H1 (cell line): ENCODE results near the gene CAPN10. TPM values are rescaled to one million over a fixed set of nuclear protein-coding genes. Genes with fewer than 3 reads are reported as not detected.

Source experiments
- CTCF ChIA-PET: fragments of 300-600 bp; sonication (Branson Sonifier 250); formaldehyde crosslinking; loops from one replicate; lab custom pipeline; 2021; ENCODE audit not compliant: partially characterized antibody; lab: Charles Lee
- POLR2A ChIA-PET: fragments of 300-600 bp; sonication (Branson Sonifier 250); formaldehyde crosslinking; loops from one replicate; lab custom pipeline; 2021; ENCODE audit warnings: inconsistent platforms; ENCODE audit not compliant: partially characterized antibody; lab: Charles Lee
- DNase-seq, 2 experiments: peaks; one replicate each; pipeline versions ENCODE4 v3.0.0 to v3.0.0-alpha.2; 2010 to 2022; ENCODE audit warnings: low spot score in 2 of 2, low read depth in 1 of 2, mixed read lengths in 1 of 2
- FAIRE-seq: peaks from 2 replicates; lab custom pipeline; 2011; peaks lifted over from hg19 to GRCh38; lab: Jason Lieb, UNC
- H2AFZ ChIP-seq: 2 replicates; pipeline ENCODE4 v1.8.1; 2012; ENCODE audit warnings: low read length, inconsistent platforms
- H2AK5ac ChIP-seq: 2 replicates; pipeline ENCODE4 v1.6.1; 2013; ENCODE audit warnings: low read depth, low read length
- H2BK120ac ChIP-seq: replicated peaks from 2 replicates; pipeline ENCODE3; 2013; ENCODE audit warnings: low read depth, low read length, inconsistent platforms
- H2BK12ac ChIP-seq: 2 replicates; pipeline ENCODE4 v1.6.1; 2013; ENCODE audit warnings: low read depth, low read length
- H2BK15ac ChIP-seq: 2 replicates; pipeline ENCODE4 v1.6.1; 2013; ENCODE audit warnings: low read length
- H2BK20ac ChIP-seq: 2 replicates; pipeline ENCODE4 v1.6.1; 2013; ENCODE audit warnings: low read length
- H2BK5ac ChIP-seq: 2 replicates; pipeline ENCODE4 v1.6.1; 2013; ENCODE audit warnings: low read depth, low read length
- H3K14ac ChIP-seq: 2 replicates; pipeline ENCODE4 v1.6.1; 2013; ENCODE audit warnings: inconsistent platforms; ENCODE audit not compliant: insufficient read length
- H3K18ac ChIP-seq: 2 replicates; pipeline ENCODE4 v1.6.1; 2013; ENCODE audit warnings: low read length; ENCODE audit errors: extremely low read depth
- H3K23ac ChIP-seq: 2 replicates; pipeline ENCODE4 v1.6.1; 2013; ENCODE audit warnings: inconsistent platforms; ENCODE audit not compliant: insufficient read length
- H3K23me2 ChIP-seq: 2 replicates; pipeline ENCODE4 v1.6.1; 2013; ENCODE audit warnings: low read depth, low read length
- H3K27ac ChIP-seq: 2 replicates; pipeline ENCODE4 v1.6.1; 2011; ENCODE audit warnings: low read depth, low read length, inconsistent platforms
- H3K27me3 ChIP-seq, 4 experiments: replicated peaks in 1 of 4; 1 replicate in 1 of 4; 2 replicates in 3 of 4; pipeline versions ENCODE4 v1.6.1 to v1.8.1; 2011 to 2013; ENCODE audit warnings: low read length in 3 of 4, mild to moderate bottlenecking in 3 of 4, inconsistent platforms in 2 of 4, mixed read lengths in 2 of 4, moderate library complexity in 1 of 4; ENCODE audit not compliant: control insufficient read depth in 3 of 4, insufficient read depth in 3 of 4; ENCODE audit errors: extremely low read depth in 1 of 4
- H3K36me3 ChIP-seq, 4 experiments: 2 replicates each; pipeline versions ENCODE4 v1.6.1 to v1.8.1; 2011 to 2013; ENCODE audit warnings: mild to moderate bottlenecking in 4 of 4, low read length in 3 of 4, moderate library complexity in 2 of 4, control low read depth in 1 of 4, inconsistent platforms in 1 of 4; ENCODE audit not compliant: insufficient read depth in 4 of 4, control insufficient read depth in 2 of 4
- H3K4ac ChIP-seq: replicated peaks from 2 replicates; pipeline ENCODE3; 2013; ENCODE audit warnings: low read length, low read depth, mixed read lengths, inconsistent platforms; ENCODE audit not compliant: insufficient read length
- H3K4me1 ChIP-seq, 4 experiments: replicated peaks in 1 of 4; 1 replicate in 1 of 4; 2 replicates in 3 of 4; pipeline versions ENCODE4 v1.6.1 to v1.8.1; 2011 to 2013; ENCODE audit warnings: low read length in 3 of 4, inconsistent platforms in 2 of 4, mixed read lengths in 1 of 4; ENCODE audit not compliant: insufficient read depth in 4 of 4, control insufficient read depth in 3 of 4
- H3K4me2 ChIP-seq, 2 experiments: 2 replicates each; pipeline versions ENCODE4 v1.6.1 to v1.8.1; 2011 to 2013; ENCODE audit warnings: low read depth in 2 of 2, low read length in 2 of 2, control low read depth in 1 of 2, inconsistent platforms in 1 of 2, mild to moderate bottlenecking in 1 of 2; ENCODE audit not compliant: insufficient read depth in 1 of 2
- H3K4me3 ChIP-seq, 4 experiments: fragments of 200-600, 300-600 bp in 1 of 4; sonication (generic), shearing (Covaris generic), sonication (Bioruptor Twin) in 1 of 4; 2 replicates each; pipeline versions ENCODE4 v1.5.1 to v1.8.1; 2011 to 2016; ENCODE audit warnings: low read length in 4 of 4, low read depth in 3 of 4, control low read depth in 2 of 4, inconsistent platforms in 2 of 4, mild to moderate bottlenecking in 2 of 4, mixed read lengths in 1 of 4, moderate library complexity in 1 of 4; ENCODE audit not compliant: insufficient read depth in 2 of 4; ENCODE audit errors: extremely low read depth in 1 of 4
- H3K56ac ChIP-seq: replicated peaks from 2 replicates; pipeline ENCODE3; 2013; ENCODE audit warnings: low read depth, mild to moderate bottlenecking, mixed read lengths, low read length, inconsistent platforms; ENCODE audit not compliant: insufficient read length
- H3K79me1 ChIP-seq: 2 replicates; pipeline ENCODE4 v1.6.1; 2013; ENCODE audit warnings: low read depth, low read length, control low read depth
- H3K79me2 ChIP-seq, 2 experiments: 2 replicates each; pipeline versions ENCODE4 v1.6.1 to v1.8.1; 2012 to 2013; ENCODE audit warnings: low read length in 2 of 2, mild to moderate bottlenecking in 2 of 2, inconsistent platforms in 1 of 2; ENCODE audit not compliant: insufficient read depth in 2 of 2, control insufficient read depth in 1 of 2
- H3K9ac ChIP-seq, 4 experiments: replicated peaks in 1 of 4; 1 replicate in 1 of 4; 2 replicates in 3 of 4; pipeline versions ENCODE4 v1.6.1 to v1.8.1; 2011 to 2013; ENCODE audit warnings: low read depth in 3 of 4, low read length in 3 of 4, control low read depth in 2 of 4, mild to moderate bottlenecking in 2 of 4, moderate library complexity in 2 of 4, inconsistent platforms in 1 of 4; ENCODE audit errors: extremely low read depth in 1 of 4
- H3K9me3 ChIP-seq, 2 experiments: 2 replicates each; pipeline versions ENCODE4 v1.6.1 to v1.8.1; 2012 to 2013; ENCODE audit warnings: mild to moderate bottlenecking in 2 of 2, moderate library complexity in 2 of 2, control low read depth in 1 of 2, inconsistent platforms in 1 of 2, low read depth in 1 of 2, low read length in 1 of 2, mixed read lengths in 1 of 2; ENCODE audit not compliant: insufficient read depth in 2 of 2
- H4K20me1 ChIP-seq, 2 experiments: replicated peaks in 1 of 2; 2 replicates each; pipeline versions ENCODE3 to v1.8.1; 2011 to 2013; ENCODE audit warnings: inconsistent platforms in 2 of 2, low read length in 2 of 2, mild to moderate bottlenecking in 1 of 2; ENCODE audit not compliant: insufficient read depth in 2 of 2, control insufficient read depth in 1 of 2
- H4K5ac ChIP-seq: 2 replicates; pipeline ENCODE4 v1.6.1; 2013; ENCODE audit warnings: low read length, low read depth, mixed read lengths, inconsistent platforms; ENCODE audit not compliant: insufficient read length
- H4K8ac ChIP-seq: 2 replicates; pipeline ENCODE4 v1.8.0; 2013; ENCODE audit warnings: mild to moderate bottlenecking, moderate library complexity, low read length, inconsistent platforms; ENCODE audit not compliant: insufficient read depth; ENCODE audit errors: extremely low read depth
- H4K91ac ChIP-seq: replicated peaks from 2 replicates; pipeline ENCODE3; 2013; ENCODE audit warnings: low read length, mixed read lengths, inconsistent platforms; ENCODE audit not compliant: insufficient read length
- BRCA1 ChIP-seq: IDR thresholded peaks from 2 replicates; pipeline ENCODE4 v1.6.1; 2012; ENCODE audit warnings: low read depth, low read length, improper control_type of control experiment
- CBX5 ChIP-seq: fragments of 300-800, 300-1000 bp; sonication (generic); IDR thresholded peaks from 2 replicates; pipeline ENCODE4 v1.7.1; 2016; ENCODE audit warnings: antibody characterized with exemption, low read length, low read depth
- CEBPB ChIP-seq: IDR thresholded peaks from 2 replicates; pipeline ENCODE4 v1.6.1; 2012; ENCODE audit warnings: low read depth, low read length
- CHD1 ChIP-seq: IDR thresholded peaks from 2 replicates; pipeline ENCODE4 v1.6.1; 2012; ENCODE audit warnings: low read depth, low read length, improper control_type of control experiment
- FOSL1 ChIP-seq: IDR thresholded peaks from 2 replicates; pipeline ENCODE4 v1.6.1; 2011; ENCODE audit warnings: mild to moderate bottlenecking, low read depth, low read length, moderate library complexity; ENCODE audit not compliant: insufficient read depth
- JUND ChIP-seq: IDR thresholded peaks from 2 replicates; pipeline ENCODE4 v1.6.1; 2011; ENCODE audit warnings: mild to moderate bottlenecking, improper control_type of control experiment, low read length
- NRF1 ChIP-seq: IDR thresholded peaks from 2 replicates; pipeline ENCODE4 v1.6.1; 2011; ENCODE audit warnings: mild to moderate bottlenecking, low read depth, low read length, improper control_type of control experiment
- RFX5 ChIP-seq: IDR thresholded peaks from 2 replicates; pipeline ENCODE4 v1.6.1; 2011; ENCODE audit warnings: low read depth, low read length, improper control_type of control experiment, borderline replicate concordance
- RXRA ChIP-seq: IDR thresholded peaks from 2 replicates; pipeline ENCODE4 v1.6.1; 2011; ENCODE audit warnings: low read depth, mild to moderate bottlenecking, low read length, moderate library complexity; ENCODE audit not compliant: insufficient read depth
- SP1 ChIP-seq: IDR thresholded peaks from 2 replicates; pipeline ENCODE4 v1.6.1; 2011; ENCODE audit warnings: low read depth, low read length
- SP2 ChIP-seq: IDR thresholded peaks from 2 replicates; pipeline ENCODE4 v1.6.1; 2012; ENCODE audit warnings: mild to moderate bottlenecking, low read length, inconsistent platforms
- YY1 ChIP-seq: IDR thresholded peaks from 2 replicates; pipeline ENCODE4 v1.6.1; 2011; ENCODE audit warnings: low read depth, mild to moderate bottlenecking, low read length
- WGBS, 2 experiments: shearing (Covaris generic) in 1 of 2; methylation state at CpG; one replicate each; pipeline versions ENCODE4 v1.1.6 to v1.1.7; 2013 to 2015; ENCODE audit warnings: low lambda C conversion rate in 2 of 2, mixed read lengths in 2 of 2, inconsistent platforms in 1 of 2, low coverage in 1 of 2, missing lambda C conversion rate in 1 of 2; ENCODE audit not compliant: insufficient replicate concordance in 2 of 2, insufficient coverage in 1 of 2, insufficient read length in 1 of 2; ENCODE audit errors: extremely low coverage in 1 of 2, missing lambda C conversion rate in 1 of 2; 5-methylcytosine and 5-hydroxymethylcytosine counted together
- polyA plus RNA-seq, 7 experiments: library from polyadenylated mRNA; depleted of rRNA in 3 of 7; stranded (reverse) in 5 of 7; unstranded in 2 of 7; fragments of >200 nt in 5 of 7; fragments of 200-250 nt in 2 of 7; gene quantifications; 1 replicate in 5 of 7; 2 replicates in 1 of 7; 4 replicates in 1 of 7; pipeline versions ENCODE4 v1.2.1 to v1.2.3, GENCODE V29; 2011 to 2013; ENCODE audit warnings: missing spikeins in 2 of 7, mixed read lengths in 2 of 7
- total RNA-seq: library from RNA; stranded (reverse); fragmentation: NEBNext Ultra II Directional; extraction: Animal tissue kit (Norgen Biotek cat#: 25700); gene quantifications from 2 replicates; pipeline ENCODE4 v1.2.1, GENCODE V29; 2021

CAPN10 gene
- total and polyA plus RNA-seq, 2 of the 8 experiments (the other 6 are each of a cell fraction or from before 2014, with no cell fraction given): 30.7 to 39.8 TPM

- no peak overlapping the region for H3K9ac ChIP-seq
- no peak for FAIRE-seq
- no peaks in the 10 kb centered on the region for H3K23me2 ChIP-seq
- no peak for DNase-seq
- H3K79me1 ChIP-seq: no peaks in the 10 kb centered on the region
- H3K23ac ChIP-seq: no peak overlapping the region
- H4K5ac ChIP-seq: no peak overlapping the region
- 88% methylated on average over 17 of the region's 21 CpGs; no CpG with 5 or more reads in 1 of the 2 experiments for WGBS, 2 experiments
- no peak overlapping the region for H2BK5ac ChIP-seq
- H4K91ac ChIP-seq: no peak overlapping the region
- H2BK12ac ChIP-seq: no peak overlapping the region
- no peak overlapping the region for H3K4ac ChIP-seq
- no peaks in the 10 kb centered on the region for H3K27me3 ChIP-seq
- no peaks in the 10 kb centered on the region for H4K20me1 ChIP-seq
- no peaks in the 10 kb centered on the region for H3K36me3 ChIP-seq
- H3K4me3 ChIP-seq: no peak overlapping the region
- H3K4me1 ChIP-seq: peaks cover 0 to 3% (median 1%) of the 10 kb centered on the region in 4 experiments; a peak in 3 of 7 replicates
- POLR2A ChIA-PET: no interaction called here
- H2BK20ac ChIP-seq: no peak overlapping the region
- H3K79me2 ChIP-seq: no peaks in the 10 kb centered on the region
- no peak overlapping the region for H2BK15ac ChIP-seq
- no peak overlapping the region for H3K18ac ChIP-seq
- no peak overlapping the region for H2AFZ ChIP-seq
- H2AK5ac ChIP-seq: no peak overlapping the region
- CTCF ChIA-PET: interaction anchor here (0.9 to 1.9 kb wide), 3 partner anchors 10 to 15 kb away, joined by 3 to 5 read pairs (median 4); no protein-coding TSS in a partner anchor
- H3K56ac ChIP-seq: no peak overlapping the region
- no peak overlapping the region; the same call in 1 of the 2 replicates for H4K8ac ChIP-seq
- peaks cover 2 to 20% of the 10 kb centered on the region in 2 experiments; a peak in 2 of 4 replicates for H3K9me3 ChIP-seq
- H3K27ac ChIP-seq: no peak overlapping the region
- H2BK120ac ChIP-seq: no peak overlapping the region
- H3K14ac ChIP-seq: no peak overlapping the region
- no peak overlapping the region for H3K4me2 ChIP-seq
- TF ChIP-seq YY1 (no peak), CHD1 (no peak), SP1 (no peak), RXRA (no peak), CBX5 (no peak), CEBPB (no peak), JUND (no peak), NRF1 (no peak), SP2 (no peak), BRCA1 (no peak), RFX5 (no peak), FOSL1 (no peak)
These were observed 40.2 kb downstream of the CAPN10 start for GRCh38 chr2:240626531-240627300.
